ENCODE data around the gene PRIMPOL. TPM values are rescaled to one million over a fixed set of nuclear protein-coding genes. Genes with fewer than 3 reads are reported as not detected.

The PRIMPOL gene
- total and polyA plus RNA-seq, 9 of the 15 experiments (the other 6 are each of a cell fraction or from before 2014, with no cell fraction given) = 11.0 to 32.0 (median 16.1) TPM

GRCh38 chr4:184733654-184734524 lies 84.4 kb downstream of the PRIMPOL start, which contains the start of gene CENPU (continued):
- TF ChIP-seq MLX (CRISPR knock-in tag; conservative IDR thresholded peaks at IDR 0.05) = no peak
- peak; percentile 88 for TF ChIP-seq MEIS2 (IDR thresholded peaks at IDR 0.05; ENCODE audit: partially characterized antibody)
- peak; percentile 77; the same call in 1 of the 2 replicates for TF ChIP-seq ESRRA (IDR thresholded peaks at IDR 0.05; ENCODE audit: borderline replicate concordance, low read depth)
- 0 out of 2 replicates have a peak, but pooled peaks have one; percentile 34 for TF ChIP-seq ATF3 (IDR thresholded peaks at IDR 0.05)
- peak; percentile 81 for TF ChIP-seq ATF3 (CRISPR knock-in tag; conservative IDR thresholded peaks at IDR 0.05)
- no peak for TF ChIP-seq ZC3H4 (CRISPR knock-in tag; IDR thresholded peaks at IDR 0.05; ENCODE audit: borderline replicate concordance)
- TF ChIP-seq DACH1 (IDR thresholded peaks at IDR 0.05; ENCODE audit: partially characterized antibody) = peak; percentile 81
- peak; percentile 60; the same call in 1 of the 2 replicates for TF ChIP-seq THAP12 (CRISPR knock-in tag; IDR thresholded peaks at IDR 0.05)
- TF ChIP-seq ZNF324 (CRISPR knock-in tag; IDR thresholded peaks at IDR 0.05) = no peak
- TF ChIP-seq RAD51 (IDR thresholded peaks at IDR 0.05; ENCODE audit: borderline replicate concordance, low read depth) = peak; percentile 86
- TF ChIP-seq THAP7 (CRISPR knock-in tag; IDR thresholded peaks at IDR 0.05) = no peak
- no peak for TF ChIP-seq KHSRP (IDR thresholded peaks at IDR 0.05)
- TF ChIP-seq KAT8 (IDR thresholded peaks at IDR 0.05; ENCODE audit: low read depth) = no peak
- TF ChIP-seq FOXJ2 (tag; IDR thresholded peaks at IDR 0.05) = peak; percentile 62; the same call in 1 of the 2 replicates
- no peak for TF ChIP-seq ZNF79 (CRISPR knock-in tag; IDR thresholded peaks at IDR 0.05; ENCODE audit: low read depth)
- TF ChIP-seq PBX2 (CRISPR knock-in tag; IDR thresholded peaks at IDR 0.05; ENCODE audit: low read depth) = no peak
- no peak for TF ChIP-seq PBX2 (tag; conservative IDR thresholded peaks at IDR 0.05; ENCODE audit: low read depth)
- peak; percentile 57 for TF ChIP-seq CREBBP (IDR thresholded peaks at IDR 0.05; ENCODE audit: low read depth, low read length)
- peak; percentile 100 for TF ChIP-seq LCOR (CRISPR knock-in tag; IDR thresholded peaks at IDR 0.05)

Data from K562 (cell line).